Stomach smooth muscle (tissue), 2 donors: ENCODE results near the gene MAB21L4.

ENCODE experiments used
- H3K27ac ChIP-seq: one replicate; pipeline ENCODE4 v1.7.0; 2013; ENCODE audit warnings: mild to moderate bottlenecking, low read length, inconsistent platforms
- H3K27me3 ChIP-seq, 2 donors: one replicate each; pipeline ENCODE4 v1.7.0; 2013; ENCODE audit warnings: low read length in 2 of 2; ENCODE audit not compliant: insufficient read depth in 2 of 2, control insufficient read depth in 1 of 2
- H3K36me3 ChIP-seq, 2 donors: one replicate each; pipeline ENCODE4 v1.7.0; 2013; ENCODE audit warnings: low read length in 2 of 2; ENCODE audit not compliant: control insufficient read depth in 2 of 2, insufficient read depth in 2 of 2
- H3K4me1 ChIP-seq: one replicate; pipeline ENCODE4 v1.7.0; 2013; ENCODE audit warnings: low read length; ENCODE audit not compliant: control insufficient read depth, insufficient read depth
- H3K4me3 ChIP-seq, 2 donors: one replicate each; pipeline ENCODE4 v1.7.0; 2013; ENCODE audit warnings: low read length in 2 of 2
- H3K9ac ChIP-seq, 2 donors: one replicate each; pipeline ENCODE4 v1.7.0; 2013; ENCODE audit warnings: low read length in 2 of 2, mild to moderate bottlenecking in 1 of 2
- H3K9me3 ChIP-seq, 2 donors: one replicate each; pipeline ENCODE4 v1.7.0; 2013; ENCODE audit warnings: low read length in 2 of 2; ENCODE audit not compliant: control insufficient read depth in 2 of 2
- donor health status: healthy.
- donor health status: Pancreatic carcinoma.

MAB21L4 gene

DNA sequence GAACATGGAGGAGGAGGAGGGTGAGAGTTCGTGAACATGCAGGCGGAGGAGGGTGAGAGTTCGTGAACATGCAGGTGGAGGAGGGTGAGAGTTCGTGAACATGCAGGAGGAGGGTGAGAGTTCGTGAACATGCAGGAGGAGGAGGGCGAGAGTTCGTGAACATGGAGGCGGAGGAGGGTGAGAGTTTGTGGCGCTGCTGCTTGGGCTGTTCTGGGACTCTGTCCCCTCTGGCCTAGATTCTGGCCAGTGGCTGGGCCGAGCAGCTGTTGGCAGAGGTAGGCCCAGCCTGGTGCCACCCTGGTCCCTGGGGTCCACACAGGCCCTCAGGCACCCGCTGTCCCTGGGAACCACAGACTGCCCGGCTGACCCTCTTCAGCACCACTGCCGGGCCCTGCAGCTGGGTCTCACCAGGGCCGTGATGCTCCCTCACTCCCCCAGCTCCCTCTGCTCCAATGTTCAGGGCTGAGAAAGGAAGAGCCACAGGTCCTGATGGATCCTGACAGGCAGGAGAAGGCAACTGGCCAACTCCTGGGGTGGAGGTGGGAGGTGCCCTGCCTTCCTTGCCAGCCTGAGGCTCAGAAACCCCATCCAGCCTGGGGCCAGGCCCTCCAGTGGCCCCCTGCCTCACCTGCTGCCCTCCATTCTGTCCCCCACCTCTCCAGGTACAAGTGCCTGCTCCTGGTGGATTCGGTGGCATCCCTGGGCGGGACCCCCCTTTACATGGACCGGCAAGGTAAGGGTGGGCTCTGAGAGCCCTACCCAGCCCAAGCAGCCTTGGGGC is 23.4 kb downstream of the MAB21L4 start:
- no peaks in the 10 kb centered on the region for H3K36me3 ChIP-seq
- H3K4me3 ChIP-seq, result no peak overlapping the region
- H3K4me1 ChIP-seq, result no peaks in the 10 kb centered on the region
- no peak overlapping the region for H3K27ac ChIP-seq
- no peaks in the 10 kb centered on the region for H3K27me3 ChIP-seq
- H3K9ac ChIP-seq, result no peak overlapping the region
- H3K9me3 ChIP-seq, result no peaks in the 10 kb centered on the region

DNA sequence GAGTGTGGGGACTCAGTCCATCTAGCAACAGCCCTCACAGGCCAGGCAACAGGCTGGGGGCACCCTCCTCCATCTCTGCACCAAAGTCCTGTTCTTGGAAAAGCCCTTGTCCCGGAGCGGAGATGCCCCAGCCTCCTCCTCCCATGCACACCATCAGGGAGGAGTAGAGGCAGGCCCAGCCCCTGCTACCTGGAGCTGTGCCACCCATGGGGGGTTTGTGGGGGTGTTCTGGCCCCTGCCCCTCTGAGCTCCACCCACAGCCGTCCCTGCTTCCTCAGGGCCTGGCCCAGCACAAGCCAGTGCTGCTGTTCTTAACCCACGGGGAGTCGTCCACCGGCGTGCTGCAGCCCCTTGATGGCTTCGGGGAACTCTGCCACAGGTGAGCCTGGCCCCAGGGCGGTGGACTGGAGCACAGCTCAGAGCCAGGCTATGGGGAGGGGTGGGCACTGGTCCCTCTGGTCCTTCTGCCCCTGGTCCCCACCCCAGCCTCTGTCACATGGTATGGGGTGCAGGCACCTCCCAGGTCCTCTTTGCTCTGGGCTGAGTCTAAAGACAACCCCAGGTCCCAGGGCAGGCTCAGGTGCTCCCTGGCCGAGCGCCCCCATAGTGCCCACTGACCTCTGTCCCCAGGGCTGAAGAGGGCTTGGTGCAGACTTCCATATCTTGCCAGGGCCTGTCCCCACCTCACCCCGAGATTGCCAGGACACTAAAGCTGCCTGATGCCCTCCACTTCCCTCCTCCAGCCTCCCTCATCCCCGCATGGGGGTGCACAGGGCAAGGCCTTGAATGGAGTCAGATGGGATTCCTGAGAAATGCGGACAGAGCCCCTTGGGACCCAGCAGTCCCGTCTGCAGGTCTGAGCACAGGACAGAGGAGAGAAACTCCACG is 24.6 kb downstream of the MAB21L4 start:
- Histone ChIP-seq H3K4me1 (no peaks in the 10 kb centered on the region), H3K9me3 (no peaks in the 10 kb centered on the region), H3K9ac (no peak overlapping the region), H3K27me3 (no peaks in the 10 kb centered on the region), H3K4me3 (no peak overlapping the region), H3K36me3 (no peaks in the 10 kb centered on the region), H3K27ac (no peak overlapping the region)

DNA sequence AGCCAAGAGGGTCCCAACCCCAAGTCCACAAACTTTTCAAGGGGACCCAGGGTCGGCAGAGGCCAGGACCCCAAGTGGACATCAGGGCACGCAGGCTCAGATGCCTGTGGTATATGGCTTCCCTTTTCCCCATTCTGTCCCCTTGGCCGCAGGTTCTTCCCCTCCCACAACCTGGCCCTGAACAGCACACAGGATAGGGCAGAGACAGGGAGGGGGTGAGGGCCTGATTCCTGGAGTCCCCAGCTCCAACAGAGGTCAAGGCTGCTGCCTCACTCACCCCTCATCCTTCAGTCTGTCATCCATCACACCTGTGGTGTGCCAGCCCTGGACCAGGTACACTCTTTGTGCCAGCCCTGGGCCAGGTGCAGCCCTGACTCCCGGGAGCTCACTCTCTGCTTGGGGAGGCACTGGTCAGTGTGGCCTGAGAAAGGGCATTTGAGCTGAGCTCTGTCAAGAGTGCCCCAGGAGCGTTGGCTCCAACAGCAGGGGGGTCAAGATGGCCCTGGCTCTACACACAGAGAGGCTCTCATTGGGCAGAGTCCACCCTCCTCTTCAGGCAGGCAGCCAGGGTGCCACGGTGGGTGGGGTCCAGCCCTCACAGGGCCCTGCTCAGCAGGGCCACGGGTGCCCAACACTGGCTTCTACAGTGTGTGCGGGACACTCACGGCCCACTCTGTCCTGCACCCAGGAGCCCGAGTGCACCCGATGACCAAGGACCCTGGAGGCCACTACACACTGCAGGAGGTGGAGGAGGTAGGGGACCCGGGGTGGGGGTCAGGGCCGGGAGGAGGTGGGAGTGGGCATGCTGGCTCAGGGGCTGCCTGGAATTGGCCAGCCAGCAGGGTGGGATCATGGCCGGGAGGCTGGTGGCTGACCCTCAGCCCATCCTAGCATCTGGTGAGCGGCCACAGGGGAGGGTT is 25.7 kb downstream of the MAB21L4 start:
- Histone ChIP-seq H3K4me3 (no peak overlapping the region), H3K27ac (no peak overlapping the region), H3K9me3 (no peaks in the 10 kb centered on the region), H3K4me1 (no peaks in the 10 kb centered on the region), H3K36me3 (no peaks in the 10 kb centered on the region), H3K9ac (no peak overlapping the region), H3K27me3 (peaks cover 0 to 3% of the 10 kb centered on the region in 2 donors)

DNA sequence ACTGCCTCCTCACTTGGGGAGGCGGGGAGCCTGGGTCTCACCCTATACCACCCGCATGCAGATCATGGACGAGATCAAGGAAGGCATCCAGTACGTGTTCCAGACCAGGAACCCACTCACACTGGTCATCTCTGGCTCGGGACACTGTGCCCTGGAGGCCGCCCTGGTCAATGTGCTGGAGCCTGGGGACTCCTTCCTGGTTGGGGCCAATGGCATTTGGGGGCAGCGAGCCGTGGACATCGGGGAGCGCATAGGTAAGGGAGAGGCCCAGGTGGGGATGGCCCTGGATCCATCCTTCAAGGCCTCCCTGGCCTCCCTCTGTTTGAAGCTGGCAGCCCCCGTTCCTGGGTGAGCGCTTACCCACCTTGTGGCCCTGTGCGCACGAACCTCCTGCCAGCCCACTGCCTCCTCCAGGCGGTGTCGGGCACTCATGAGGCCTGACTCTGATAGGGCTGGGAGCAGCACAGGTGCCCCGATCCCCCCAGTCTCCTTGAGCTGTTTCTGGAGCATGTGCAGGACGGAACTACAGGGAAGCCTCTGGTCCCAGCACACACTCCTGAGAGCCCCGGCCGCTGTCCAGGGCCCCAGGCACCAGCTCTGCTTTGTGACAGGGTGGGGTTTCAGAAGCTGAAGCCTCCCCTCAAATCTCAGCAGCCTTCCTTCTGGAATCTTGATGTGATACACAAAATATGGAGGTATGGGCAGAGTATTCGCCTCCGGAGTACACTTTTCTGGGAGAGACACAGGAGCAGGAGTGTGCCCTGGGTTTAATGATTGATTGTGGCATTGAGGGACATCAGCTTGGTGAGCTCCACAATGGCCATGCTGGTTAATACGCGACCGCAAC is 26.6 kb downstream of the MAB21L4 start:
- no peak overlapping the region for H3K27ac ChIP-seq
- no peak overlapping the region for H3K4me3 ChIP-seq
- no peaks in the 10 kb centered on the region for H3K9me3 ChIP-seq
- H3K27me3 ChIP-seq, result peaks cover 0 to 3% of the 10 kb centered on the region in 2 donors
- H3K9ac ChIP-seq, result no peak overlapping the region
- H3K36me3 ChIP-seq, result no peaks in the 10 kb centered on the region
- H3K4me1 ChIP-seq, result no peaks in the 10 kb centered on the region

DNA sequence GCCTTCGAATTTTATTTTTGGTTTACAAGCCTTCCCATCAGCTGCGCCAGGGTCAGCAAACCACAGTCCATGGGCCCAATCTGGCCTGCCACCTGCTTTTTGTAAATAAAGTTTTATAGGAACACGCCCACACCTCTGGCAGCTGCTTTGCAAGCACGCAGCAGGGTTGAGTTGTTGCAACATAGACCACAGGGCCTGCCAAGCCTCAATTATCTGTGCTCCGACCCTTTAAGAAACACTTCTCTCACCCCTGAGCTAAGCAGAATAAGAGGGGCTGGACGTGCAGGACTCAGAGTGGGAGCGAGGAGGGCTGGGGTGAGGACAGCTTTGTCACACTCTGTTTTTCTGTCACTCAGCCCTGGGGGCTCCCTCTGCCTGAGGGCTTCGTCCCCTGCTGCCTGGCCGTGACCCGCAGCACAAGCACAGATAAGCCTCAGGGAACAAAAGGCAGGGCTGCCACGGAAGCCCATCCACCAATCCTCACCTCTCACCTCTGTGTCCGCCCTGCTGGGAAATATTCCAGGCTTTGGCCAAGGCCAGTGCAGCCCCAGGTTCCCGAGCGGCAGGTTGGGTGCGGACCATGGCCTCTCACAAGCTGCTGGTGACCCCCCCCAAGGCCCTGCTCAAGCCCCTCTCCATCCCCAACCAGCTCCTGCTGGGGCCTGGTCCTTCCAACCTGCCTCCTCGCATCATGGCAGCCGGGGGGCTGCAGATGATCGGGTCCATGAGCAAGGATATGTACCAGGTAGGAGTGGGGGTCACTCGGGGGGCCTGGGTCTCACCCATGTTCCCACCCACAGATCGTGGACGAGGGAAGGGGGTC is 27.5 kb downstream of the MAB21L4 start, which contains the start of gene AGXT:
Gene AGXT (plus strand): TSS at position 539 of the 823 bp plus-strand sequence. CDS start 42 bp downstream, at position 581.
- Histone ChIP-seq H3K4me3 (no peak within 1 kb of the TSS), H3K4me1 (no peaks in the 10 kb centered on the region), H3K27me3 (peaks cover 0 to 3% of the 10 kb centered on the region in 2 donors), H3K36me3 (no peaks in the 10 kb centered on the region), H3K27ac (no peak within 1 kb of the TSS), H3K9me3 (no peaks in the 10 kb centered on the region), H3K9ac (no peak within 1 kb of the TSS)

DNA sequence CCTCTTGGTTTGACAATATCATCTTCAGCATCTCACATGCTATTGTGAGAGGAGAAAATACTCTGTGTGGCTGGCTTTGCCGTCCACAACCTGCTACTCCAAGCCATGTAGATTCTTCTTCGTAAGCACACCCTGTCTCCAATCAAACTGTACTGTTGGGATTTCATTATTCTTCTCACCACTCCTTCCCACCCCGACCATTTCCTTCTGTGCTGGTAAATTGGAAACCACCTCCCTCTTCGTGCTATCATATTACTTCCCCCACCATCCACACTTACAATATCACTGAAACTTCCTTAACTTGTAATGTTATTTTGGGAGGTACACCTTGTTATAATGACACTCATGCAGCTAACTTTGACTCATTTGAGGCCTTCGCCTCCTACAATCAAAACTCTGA is 30.6 kb downstream of the MAB21L4 start:
- Histone ChIP-seq H3K27ac (no peak overlapping the region), H3K36me3 (no peaks in the 10 kb centered on the region), H3K9ac (no peak overlapping the region), H3K9me3 (no peaks in the 10 kb centered on the region), H3K4me3 (no peak overlapping the region), H3K27me3 (peaks cover 0 to 3% of the 10 kb centered on the region in 2 donors), H3K4me1 (no peaks in the 10 kb centered on the region)

DNA sequence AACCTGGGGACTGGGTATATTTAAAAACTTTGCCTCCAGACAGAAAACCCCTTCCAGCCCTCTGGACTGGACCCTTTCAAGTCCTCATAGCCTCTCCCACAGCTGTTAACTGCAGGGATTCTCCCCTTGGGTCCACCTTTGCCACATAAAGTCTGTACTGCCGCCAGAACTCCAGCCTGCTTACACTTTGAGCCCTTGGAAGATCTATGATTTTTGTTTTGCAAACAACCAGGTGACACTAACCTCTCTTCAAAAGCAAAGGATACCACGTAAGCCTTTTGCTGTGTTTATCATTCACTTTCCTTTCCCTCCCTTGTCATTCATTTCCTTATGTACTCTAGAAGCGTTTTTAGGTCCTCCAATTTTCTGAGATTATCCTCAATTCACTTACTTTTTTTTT is 31.5 kb downstream of the MAB21L4 start:
- Histone ChIP-seq H3K9me3 (no peaks in the 10 kb centered on the region), H3K36me3 (no peaks in the 10 kb centered on the region), H3K4me1 (no peaks in the 10 kb centered on the region), H3K27ac (no peak overlapping the region), H3K27me3 (peaks cover 0 to 3% of the 10 kb centered on the region in 2 donors), H3K4me3 (no peak overlapping the region), H3K9ac (no peak overlapping the region)

DNA sequence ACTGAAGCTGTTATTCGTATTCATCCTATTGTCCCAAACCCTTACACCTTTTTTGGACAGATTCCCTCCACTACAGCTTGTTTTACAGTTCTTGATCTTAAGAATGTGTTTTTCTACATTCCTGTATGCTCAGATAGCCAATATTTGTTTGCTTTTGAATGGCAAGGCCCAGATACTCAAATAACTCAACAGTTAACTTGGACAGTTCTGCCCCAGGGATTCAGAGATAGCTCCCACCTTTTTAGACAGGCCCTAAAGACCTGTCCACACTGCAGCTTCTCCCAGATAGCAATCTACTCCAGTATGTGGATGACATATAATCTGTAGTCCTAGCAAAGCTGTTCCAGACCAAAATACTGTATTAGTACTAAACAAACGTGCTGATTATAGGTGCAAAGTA is 34.4 kb downstream of the MAB21L4 start:
- Histone ChIP-seq H3K27ac (no peak overlapping the region), H3K4me3 (no peak overlapping the region), H3K9ac (no peak overlapping the region), H3K9me3 (no peaks in the 10 kb centered on the region), H3K27me3 (peaks cover 0 to 9% of the 10 kb centered on the region in 2 donors), H3K4me1 (no peaks in the 10 kb centered on the region), H3K36me3 (no peaks in the 10 kb centered on the region)

DNA sequence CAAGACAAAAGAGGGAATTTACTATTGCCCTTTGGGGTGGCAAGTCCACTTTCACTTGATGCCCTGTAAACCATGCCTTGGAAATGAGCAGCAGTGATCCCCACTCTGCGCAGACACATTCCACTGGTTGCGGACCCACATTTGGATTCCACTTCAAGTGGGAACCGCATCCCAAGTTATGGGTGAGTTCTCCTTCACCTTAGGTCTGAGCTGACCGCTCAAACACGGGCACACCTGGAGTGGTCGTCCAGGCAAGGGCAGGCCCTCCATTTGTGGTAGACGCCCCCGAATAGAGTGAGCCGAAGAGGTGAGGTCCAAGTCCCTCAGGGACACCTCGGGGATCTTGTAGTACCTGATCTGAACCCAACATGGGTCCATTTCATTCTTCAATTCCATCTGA is 37.1 kb downstream of the MAB21L4 start:
- no peak overlapping the region for H3K27ac ChIP-seq
- peaks cover 0 to 9% of the 10 kb centered on the region in 2 donors for H3K27me3 ChIP-seq
- H3K9ac ChIP-seq, result no peak overlapping the region
- no peaks in the 10 kb centered on the region for H3K36me3 ChIP-seq
- no peaks in the 10 kb centered on the region for H3K9me3 ChIP-seq
- no peak overlapping the region for H3K4me3 ChIP-seq
- H3K4me1 ChIP-seq, result no peaks in the 10 kb centered on the region
